ENCODE results near the gene MDC1.
A peak's percentile ranks its signal among the peaks of the same experiment; 100 is the strongest.

Gene MDC1

GRCh38 chr6:30747300-30747687 is 30.2 kb upstream of the MDC1 start:
- DNase-seq (ENCODE audit: low read depth): no peak

- peak; percentile 76 for DNase-seq (ENCODE audit: low read depth)
Observed at GRCh38 chr6:30744054-30744805, 27.1 kb upstream of the MDC1 start, which contains the start of gene IER3. Gene IER3, minus strand, starts transcription at chr6:30744547. Its CDS starts 29 bp downstream, at chr6:30744518.

DNA sequence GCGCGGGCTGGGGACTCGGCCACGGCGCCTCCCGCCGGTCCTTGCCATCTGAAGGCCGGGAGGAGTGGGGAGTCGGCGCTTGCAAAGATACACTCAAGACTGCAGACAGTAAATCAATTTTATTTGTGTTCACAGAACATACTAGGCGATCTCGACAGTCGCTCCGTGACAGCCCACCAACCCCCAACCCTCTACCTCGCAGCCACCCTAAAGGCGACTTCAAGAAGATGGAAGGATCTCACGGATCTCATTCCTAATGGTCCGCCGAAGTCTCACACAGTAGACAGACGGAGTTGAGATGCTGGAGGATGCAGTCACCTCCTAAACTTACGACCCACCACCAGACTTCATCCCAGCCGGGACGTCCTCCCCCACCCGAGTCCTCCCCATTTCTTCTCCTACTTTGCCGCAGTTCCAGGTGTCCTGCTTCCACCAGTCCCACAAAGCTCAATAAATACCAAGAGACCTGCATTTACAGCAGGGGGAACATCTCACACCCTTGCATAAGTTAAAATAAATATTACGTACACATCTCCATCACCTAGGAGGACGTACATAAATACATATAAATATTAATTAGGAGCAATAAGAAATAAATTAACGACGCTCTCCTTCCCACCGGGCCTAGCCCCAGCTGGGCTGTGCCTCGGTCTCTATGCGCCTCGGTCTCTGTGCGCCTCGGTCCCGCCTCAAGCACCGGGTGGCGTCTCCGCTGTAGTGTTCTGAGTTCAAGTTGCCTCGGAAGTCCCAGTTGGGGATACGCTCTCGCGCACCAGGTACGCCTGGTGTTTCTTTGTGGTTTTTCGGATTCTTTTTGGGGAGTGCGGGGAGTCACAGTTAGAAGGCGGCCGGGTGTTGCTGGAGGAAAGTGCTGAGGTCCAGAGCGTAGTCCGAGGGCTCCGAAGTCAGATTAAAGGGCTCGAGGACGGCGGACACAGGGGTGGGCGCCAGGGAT is 26.3 kb upstream of the MDC1 start:
- DNase-seq (ENCODE audit: low read depth): no peak

- DNase-seq (ENCODE audit: low read depth): peak; percentile 89
Observed at GRCh38 chr6:30742316-30743098, 25.4 kb upstream of the MDC1 start, which contains the start of gene FLOT1. Gene FLOT1, minus strand, starts transcription at chr6:30742687. Its CDS starts 498 bp downstream, at chr6:30742189.

DNA sequence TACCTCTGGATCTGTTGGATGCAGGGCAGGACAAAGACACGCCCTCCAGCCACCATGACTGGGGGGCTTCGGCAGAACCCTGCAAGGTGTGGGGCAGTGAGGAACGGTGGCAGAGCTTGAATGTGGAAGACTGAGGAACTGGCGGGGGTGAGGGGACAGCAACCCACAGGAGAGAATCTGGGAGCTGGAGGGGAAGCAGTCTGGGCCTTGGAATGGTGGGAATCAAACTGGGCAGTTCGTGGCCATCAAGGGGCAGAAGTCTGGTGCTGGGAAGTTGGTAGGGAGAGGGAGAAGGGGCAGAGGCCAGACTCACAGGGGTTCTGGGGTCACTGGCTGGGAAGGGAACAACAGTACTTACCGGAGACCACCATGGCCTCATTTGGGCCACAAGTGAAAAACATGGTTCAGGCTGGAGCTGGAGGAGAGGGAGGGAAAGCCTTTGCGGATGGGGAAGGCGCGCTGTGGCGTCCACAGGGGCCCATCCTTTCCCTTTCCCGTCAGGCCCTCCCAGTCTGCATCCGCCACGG is 24.8 kb upstream of the MDC1 start:
- no peak for DNase-seq (ENCODE audit: low read depth)

DNA sequence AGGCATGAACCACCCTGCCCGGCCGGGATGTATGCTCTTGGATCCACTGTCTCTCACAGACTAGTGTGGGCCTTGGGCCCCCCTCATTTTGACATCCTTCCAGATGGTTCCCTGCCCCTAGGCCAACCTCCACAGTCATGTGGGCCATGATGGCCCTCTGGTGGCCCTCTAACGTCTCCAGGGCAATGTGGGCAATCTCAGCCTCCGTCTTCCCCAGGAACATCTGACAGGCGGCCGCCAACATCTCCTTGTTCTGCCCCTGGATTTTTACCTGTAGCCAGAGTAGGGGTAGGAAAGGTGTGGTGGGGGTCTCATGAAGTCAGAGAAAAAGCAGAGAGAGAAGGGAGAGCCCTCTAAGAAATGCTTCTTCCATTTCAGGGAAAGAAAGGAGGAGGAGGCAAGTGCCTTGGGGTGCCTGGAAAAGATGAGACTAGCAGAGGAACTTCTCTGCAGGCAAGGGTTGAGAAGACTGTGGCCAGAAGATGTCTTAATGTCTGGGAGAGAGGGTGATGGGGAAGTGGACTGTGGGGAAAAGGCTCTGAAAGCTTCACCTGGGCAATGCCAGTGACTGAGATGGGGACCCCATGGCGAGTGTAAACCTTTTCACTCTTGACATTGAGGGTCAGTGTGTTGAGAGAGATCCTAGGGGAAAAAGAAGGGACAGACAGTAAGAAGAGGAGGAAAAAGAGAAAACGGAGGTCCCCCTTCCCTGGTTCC is 24.1 kb upstream of the MDC1 start:
- no peak for DNase-seq (ENCODE audit: low read depth)

DNA sequence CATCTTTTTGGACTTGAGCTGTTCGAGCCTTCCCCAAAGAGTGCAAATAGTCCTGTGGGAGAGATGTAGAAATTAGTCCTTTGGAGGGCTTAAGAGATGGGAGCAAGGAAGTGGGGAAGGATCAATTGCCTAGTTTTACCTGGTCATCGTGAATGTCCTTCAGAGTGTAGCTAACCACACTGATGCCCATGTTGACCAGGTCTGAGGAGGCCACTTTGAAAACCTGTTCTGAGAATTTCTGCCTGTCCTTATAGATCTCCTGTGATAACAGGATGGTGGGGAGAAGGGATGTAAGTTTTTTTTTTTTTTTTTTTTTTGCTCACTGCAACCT is 23.4 kb upstream of the MDC1 start:
- DNase-seq (ENCODE audit: low read depth): no peak

DNA sequence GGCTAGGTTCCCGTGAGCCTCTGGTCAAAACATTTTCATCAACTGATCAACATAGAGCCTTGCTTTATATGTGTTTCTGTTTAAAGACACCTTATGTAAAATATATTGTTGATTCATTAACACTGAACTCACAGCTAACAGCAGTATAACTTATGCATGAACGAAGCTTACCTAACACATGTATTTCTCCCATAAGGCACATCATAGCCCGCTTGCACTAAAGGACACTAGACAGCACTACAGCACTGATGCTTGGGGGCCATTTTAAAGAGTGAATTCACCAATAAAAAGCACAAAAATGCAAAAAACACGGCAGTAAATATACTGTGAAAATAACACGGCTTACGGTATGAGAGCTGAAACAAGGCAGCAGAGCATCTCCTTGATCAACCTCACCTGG is 21.5 kb upstream of the MDC1 start:
- no peak for DNase-seq (ENCODE audit: low read depth)

GRCh38 chr6:30735668-30736314 is 18.7 kb upstream of the MDC1 start:
- DNase-seq (ENCODE audit: low read depth): no peak

DNA sequence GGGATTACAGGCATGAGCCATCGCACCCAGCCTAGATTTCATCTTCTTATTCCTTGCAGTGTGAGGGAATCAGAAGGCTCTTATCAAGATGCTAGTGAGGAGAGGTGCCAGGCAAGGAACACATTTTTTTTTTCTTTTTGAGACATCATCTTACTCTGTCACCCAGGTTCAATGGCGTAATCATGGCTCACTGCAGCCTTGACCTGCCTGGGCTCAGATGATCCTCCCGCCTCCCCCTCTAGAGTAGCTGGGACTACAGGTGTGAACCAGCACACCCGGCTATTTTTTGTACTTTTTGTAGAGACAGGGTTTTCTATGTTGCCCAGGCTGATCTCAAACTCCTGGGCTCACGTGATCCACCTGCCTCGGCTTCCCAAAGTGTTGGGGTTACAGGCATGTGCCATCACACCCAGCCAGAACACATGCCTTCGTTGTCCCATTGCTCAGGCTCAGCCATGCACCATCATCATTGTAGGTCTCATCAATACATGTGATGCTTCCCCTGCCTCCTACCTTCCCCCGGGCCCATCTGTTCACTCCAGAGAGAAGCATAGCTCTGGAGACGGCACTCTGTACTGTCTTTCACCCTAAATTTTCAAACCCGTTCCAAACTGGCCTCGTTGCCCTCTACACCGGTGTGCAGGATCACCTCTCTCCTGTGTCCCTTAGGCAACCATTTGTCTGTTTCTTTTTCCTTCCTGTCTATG is 15.3 kb upstream of the MDC1 start:
- DNase-seq (ENCODE audit: low read depth): no peak

GRCh38 chr6:30730601-30731435 is 13.7 kb upstream of the MDC1 start:
- DNase-seq (ENCODE audit: low read depth): no peak

- no peak for DNase-seq (ENCODE audit: low read depth)
Observed at GRCh38 chr6:30727920-30728553, 11.0 kb upstream of the MDC1 start.

DNA sequence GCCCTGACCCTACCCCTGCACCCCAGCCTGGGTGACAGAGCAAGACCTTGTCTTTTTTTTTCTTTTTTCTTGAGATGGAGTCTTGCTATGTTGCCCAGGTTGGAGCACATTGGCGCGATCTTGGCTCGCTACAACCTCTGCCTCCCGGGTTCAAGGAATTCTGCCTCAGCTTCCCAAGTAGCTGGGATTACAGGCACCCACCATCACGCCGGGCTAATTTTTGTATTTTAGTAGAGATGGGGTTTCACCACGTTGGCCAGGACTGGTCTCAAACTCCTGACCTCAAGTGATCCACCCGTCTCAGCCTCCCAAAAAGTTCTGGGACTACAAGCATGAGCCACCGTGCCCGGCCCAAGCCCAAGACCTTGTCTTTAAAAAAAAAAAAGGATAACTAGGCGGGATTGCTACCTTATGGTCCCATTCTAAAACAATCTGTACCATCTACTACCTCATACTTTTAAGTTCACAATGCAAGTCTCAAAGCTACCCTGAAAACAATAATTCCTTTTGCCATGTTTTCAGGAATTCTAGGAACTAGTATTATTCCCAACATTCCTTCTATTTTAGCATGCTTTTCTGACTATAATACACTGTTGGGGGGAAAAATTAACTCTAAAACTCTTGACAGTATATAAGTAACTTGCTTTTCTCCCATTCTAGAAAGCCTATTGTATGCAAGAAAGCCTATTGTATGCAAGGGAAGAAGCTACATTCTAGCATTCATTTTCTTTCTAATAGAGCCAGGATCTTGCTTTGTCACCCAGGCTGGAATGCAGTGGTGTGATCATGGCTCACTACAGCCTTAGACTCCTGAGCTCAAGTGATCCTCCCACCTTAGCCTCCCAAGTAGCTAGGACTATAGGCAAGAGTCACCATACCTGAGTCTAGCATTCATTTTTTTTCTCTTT is 9.7 kb upstream of the MDC1 start:
- DNase-seq (ENCODE audit: low read depth): no peak

GRCh38 chr6:30725713-30726505 is 8.8 kb upstream of the MDC1 start:
- DNase-seq (ENCODE audit: low read depth): no peak

GRCh38 chr6:30724906-30725667 is 8.0 kb upstream of the MDC1 start:
- no peak for DNase-seq (ENCODE audit: low read depth)
